Colonic mucosa (tissue), 4 donors: ENCODE data around the gene N4BP2. TPM values are rescaled to one million over a fixed set of nuclear protein-coding genes. Genes with fewer than 3 reads are reported as not detected.

Source experiments
- DNase-seq: peaks from one replicate; pipeline ENCODE4 v3.0.0-alpha.2; 2020
- H3K27ac ChIP-seq: fragments of 200-600 bp; one replicate; pipeline ENCODE4 v1.8.0; 2021
- H3K27me3 ChIP-seq: fragments of 200-600 bp; one replicate; pipeline ENCODE4 v1.8.0; 2021
- H3K36me3 ChIP-seq: fragments of 200-600 bp; one replicate; pipeline ENCODE4 v1.8.0; 2021
- H3K4me1 ChIP-seq: fragments of 200-600 bp; one replicate; pipeline ENCODE4 v1.8.0; 2021; ENCODE audit warnings: mild to moderate bottlenecking
- H3K4me3 ChIP-seq: fragments of 200-600 bp; one replicate; pipeline ENCODE4 v1.8.0; 2021
- H3K9ac ChIP-seq, 2 donors: one replicate each; pipeline ENCODE4 v1.7.0; 2013; ENCODE audit warnings: control low read depth in 2 of 2, low read depth in 2 of 2, low read length in 2 of 2
- H3K9me3 ChIP-seq: fragments of 200-600 bp; one replicate; pipeline ENCODE4 v1.8.0; 2021
- CTCF ChIP-seq: fragments of 200-600 bp; IDR thresholded peaks from one replicate; pipeline ENCODE4 v1.8.0; 2022; ENCODE audit warnings: antibody characterized with exemption, mild to moderate bottlenecking
- intact Hi-C: fragments of 100-400 bp; cut with DNase I; formaldehyde crosslinking; loops from one replicate; pipeline ENCODE4 v1.14.1; 2022
- total RNA-seq, 2 donors: library from RNA; stranded (reverse); fragmentation: NEBNext Ultra II Directional in 1 of 2; extraction: Animal tissue kit (Norgen Biotek cat#: 25700) in 1 of 2; gene quantifications; one replicate each; pipeline ENCODE4 v1.2.1, GENCODE V29; 2021
- donor health status: healthy.
- donor health status: DM: no; HTN: no; CAD: no.
- donor health status: DM: no; HTN: no; CAD: no.

N4BP2 gene
- total RNA-seq, 2 donors from 2014 or later: 5.1 to 7.5 TPM

DNA sequence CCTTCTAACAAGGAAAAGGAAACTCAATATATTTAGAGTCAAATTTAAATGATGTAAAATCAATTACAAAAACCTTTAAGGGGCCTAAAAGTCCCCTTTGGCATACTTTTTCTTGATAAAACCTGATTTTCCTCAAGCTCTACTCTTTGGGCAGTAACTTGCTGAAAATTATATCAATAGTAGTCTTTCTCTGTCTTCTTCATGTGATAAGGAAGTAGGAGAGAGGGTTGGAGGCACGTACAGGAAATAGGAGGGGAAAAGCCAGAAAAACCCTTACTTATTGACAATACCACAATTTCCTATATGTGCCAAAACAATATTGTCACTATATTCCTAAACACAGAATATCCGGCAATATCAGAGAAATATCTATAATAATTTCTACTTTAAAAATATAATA lies 149.8 kb downstream of the N4BP2 start:
- no peak overlapping the region for H3K9ac ChIP-seq
- H3K4me1 ChIP-seq: no peaks in the 10 kb centered on the region
- intact Hi-C loops: no loop called here
- no peak for DNase-seq
- TF ChIP-seq CTCF: no peak
- H3K27me3 ChIP-seq: no peaks in the 10 kb centered on the region
- H3K9me3 ChIP-seq: no peaks in the 10 kb centered on the region
- H3K4me3 ChIP-seq: no peak overlapping the region
- peak overlapping the region; percentile 47 for H3K27ac ChIP-seq
- no peaks in the 10 kb centered on the region for H3K36me3 ChIP-seq

Other genes with a start within 250 kb of the N4BP2 start
- gene PDS5A, start 78.9 kb upstream of the N4BP2 start, total RNA-seq: 10 to 100 TPM; 63.8 to 68.0 TPM
- 1 to 10 TPM; 1.6 to 2.6 TPM for gene RHOH, start 140.2 kb downstream of the N4BP2 start, total RNA-seq